Thoracic aorta (tissue), 2 donors: ENCODE measurements around the gene DYNLL1. TPM values are rescaled to one million over a fixed set of nuclear protein-coding genes. Genes with fewer than 3 reads are reported as not detected.
"Not testable (repeated sequence)": the region's sequence is repeated elsewhere in the genome, so short reads cannot be mapped to it uniquely, and the experiment has no call there.

Experiments used
- ATAC-seq: fragments of 150-250 bp; one replicate; pipeline ENCODE4 v1.8.0; 2017; ENCODE audit warnings: low read depth; ENCODE audit not compliant: insufficient number of reproducible peaks, low FRiP score
- DNase-seq: peaks from one replicate; pipeline ENCODE4 v3.0.0-alpha.2; 2020; ENCODE audit warnings: low spot score
- H3K27ac ChIP-seq, 2 donors: fragments of 200-600 bp; sonication (generic); 1 replicate in 1 of 2; 2 replicates in 1 of 2; pipeline ENCODE4 v1.5.1; 2016; ENCODE audit warnings: mild to moderate bottlenecking in 2 of 2, moderate library complexity in 2 of 2
- H3K27me3 ChIP-seq: fragments of 200-600 bp; sonication (generic); replicated peaks from 2 replicates; pipeline ENCODE4 v1.6.0; 2016; ENCODE audit warnings: mild to moderate bottlenecking; ENCODE audit not compliant: insufficient read depth
- H3K36me3 ChIP-seq: fragments of 200-600 bp; sonication (generic); one replicate; pipeline ENCODE4 v1.5.1; 2016
- H3K4me1 ChIP-seq, 2 donors: fragments of 200-600 bp; sonication (generic); 1 replicate in 1 of 2; 2 replicates in 1 of 2; pipeline versions ENCODE4 v1.5.1 to v1.6.0; 2016; ENCODE audit warnings: low read depth in 2 of 2, mild to moderate bottlenecking in 1 of 2; ENCODE audit not compliant: control insufficient read depth in 1 of 2
- H3K4me3 ChIP-seq: fragments of 200-600 bp; sonication (generic); 2 replicates; pipeline ENCODE4 v1.5.1; 2016; ENCODE audit warnings: mild to moderate bottlenecking
- H3K9me3 ChIP-seq: fragments of 200-600 bp; sonication (generic); 2 replicates; pipeline ENCODE4 v1.5.1; 2016
- total RNA-seq, 2 donors: library from RNA; depleted of rRNA; stranded (reverse); fragments of >200 nt; gene quantifications; one replicate each; pipeline versions ENCODE4 v1.1.0 to v1.2.3, GENCODE V29; 2016
- TF ChIP-seq, protein P1 (sequence below): fragments of 200-600 bp; sonication (generic); IDR thresholded peaks from one replicate; pipeline ENCODE4 v1.5.1; 2019; ENCODE audit warnings: antibody characterized with exemption

Gene DYNLL1
- 100 to 1,000 TPM; 167 to 199 TPM for total RNA-seq

DNA sequence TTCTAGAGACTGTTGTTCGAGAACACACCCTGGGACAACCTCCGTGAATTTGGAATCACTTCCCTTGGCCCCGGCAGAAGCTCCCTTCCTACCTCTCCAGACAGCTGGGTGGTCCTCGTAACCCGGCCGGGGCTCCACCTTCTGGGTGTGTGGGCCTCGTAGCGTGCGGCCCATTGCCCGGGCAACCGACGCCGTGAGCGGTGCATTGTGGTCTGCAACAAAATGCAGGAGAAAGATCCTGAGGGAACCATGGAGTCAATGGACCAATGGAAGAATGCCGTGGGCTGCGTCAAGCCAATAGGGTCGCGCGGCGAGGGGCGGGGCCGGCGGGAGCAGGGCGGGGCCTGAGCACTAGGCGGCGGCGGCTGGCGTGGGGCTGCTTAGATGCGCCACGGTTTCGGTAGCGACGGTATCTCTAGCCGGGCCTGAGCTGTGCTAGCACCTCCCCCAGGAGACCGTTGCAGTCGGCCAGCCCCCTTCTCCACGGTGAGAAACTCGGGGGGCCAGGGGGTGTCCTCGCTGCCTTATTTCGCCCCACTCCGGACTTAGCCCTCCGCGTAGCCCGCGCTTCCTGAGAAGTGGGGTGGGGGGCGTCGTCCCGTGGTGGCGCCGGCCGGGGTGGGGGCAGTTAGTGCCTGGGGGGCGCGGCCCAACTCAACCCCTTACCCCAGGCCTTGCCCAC lies at the start of gene DYNLL1:
DYNLL1 (plus strand) TSS at position 383 of the 682 bp plus-strand sequence. CDS start 309 bp downstream, outside the sequence.
- TF ChIP-seq, protein P1, sequence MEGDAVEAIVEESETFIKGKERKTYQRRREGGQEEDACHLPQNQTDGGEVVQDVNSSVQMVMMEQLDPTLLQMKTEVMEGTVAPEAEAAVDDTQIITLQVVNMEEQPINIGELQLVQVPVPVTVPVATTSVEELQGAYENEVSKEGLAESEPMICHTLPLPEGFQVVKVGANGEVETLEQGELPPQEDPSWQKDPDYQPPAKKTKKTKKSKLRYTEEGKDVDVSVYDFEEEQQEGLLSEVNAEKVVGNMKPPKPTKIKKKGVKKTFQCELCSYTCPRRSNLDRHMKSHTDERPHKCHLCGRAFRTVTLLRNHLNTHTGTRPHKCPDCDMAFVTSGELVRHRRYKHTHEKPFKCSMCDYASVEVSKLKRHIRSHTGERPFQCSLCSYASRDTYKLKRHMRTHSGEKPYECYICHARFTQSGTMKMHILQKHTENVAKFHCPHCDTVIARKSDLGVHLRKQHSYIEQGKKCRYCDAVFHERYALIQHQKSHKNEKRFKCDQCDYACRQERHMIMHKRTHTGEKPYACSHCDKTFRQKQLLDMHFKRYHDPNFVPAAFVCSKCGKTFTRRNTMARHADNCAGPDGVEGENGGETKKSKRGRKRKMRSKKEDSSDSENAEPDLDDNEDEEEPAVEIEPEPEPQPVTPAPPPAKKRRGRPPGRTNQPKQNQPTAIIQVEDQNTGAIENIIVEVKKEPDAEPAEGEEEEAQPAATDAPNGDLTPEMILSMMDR: peak; percentile 10
- H3K27me3 ChIP-seq: no peaks in the 10 kb centered on the region
- peaks cover 3% of the 10 kb centered on the region for H3K36me3 ChIP-seq
- ATAC-seq (peak; percentile 98), DNase-seq (peak; percentile 88)
- H3K4me3 ChIP-seq: peak within 1 kb of the TSS; percentile 90
- H3K9me3 ChIP-seq: no peaks in the 10 kb centered on the region
- peaks cover 6 to 38% of the 10 kb centered on the region in 2 donors for H3K4me1 ChIP-seq
- H3K27ac ChIP-seq: peak within 1 kb of the TSS; percentile 74 to 93

DNA sequence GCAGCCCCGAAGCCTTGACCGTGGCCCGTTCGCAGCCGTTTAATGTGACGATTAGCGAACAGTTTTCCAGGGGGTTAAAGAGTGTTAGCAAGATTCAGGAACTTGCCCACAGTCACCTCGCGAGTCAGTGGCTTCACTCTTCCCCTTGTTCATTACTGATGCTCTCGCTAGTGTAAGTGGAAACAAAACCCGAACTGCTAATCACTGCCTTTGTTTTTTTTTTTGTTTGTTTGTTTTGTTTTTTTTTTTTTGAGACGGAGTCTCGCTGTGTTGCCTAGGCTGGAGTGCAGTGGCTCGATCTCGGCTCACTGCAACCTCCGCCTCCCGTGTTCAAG lies 49.1 kb upstream of the DYNLL1 start:
- not testable (repeated sequence) for ATAC-seq, DNase-seq, H3K36me3 ChIP-seq, H3K9me3 ChIP-seq, H3K27me3 ChIP-seq
- Histone ChIP-seq H3K27ac (peak overlapping the region; percentile 84 to 88), H3K4me1 (peaks cover 17 to 24% of the 10 kb centered on the region in 2 donors), H3K4me3 (peak overlapping the region; percentile 79)

DNA sequence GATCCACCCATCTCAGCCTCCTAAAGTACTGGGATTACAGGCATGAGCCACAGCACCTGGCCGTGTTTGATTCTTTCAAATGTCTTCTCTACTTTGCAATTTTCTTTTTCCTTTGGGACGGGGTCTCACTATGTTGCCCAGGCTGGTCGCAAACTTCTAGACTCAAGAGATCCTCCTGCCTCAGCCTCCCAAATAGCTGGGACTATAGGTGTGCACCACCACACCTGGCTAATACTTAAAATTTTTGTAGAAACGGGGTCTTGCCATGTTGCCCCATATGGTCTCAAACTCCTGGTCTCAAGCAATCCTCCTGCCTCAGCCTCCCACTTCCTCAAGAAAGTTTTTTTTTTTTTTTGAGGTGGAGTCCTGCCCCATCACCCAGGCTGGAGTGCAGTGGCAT lies 47.9 kb upstream of the DYNLL1 start:
- Histone ChIP-seq H3K27me3 (no peaks in the 10 kb centered on the region), H3K4me1 (peaks cover 17 to 24% of the 10 kb centered on the region in 2 donors), H3K27ac (no peak overlapping the region), H3K4me3 (no peak overlapping the region), H3K9me3 (no peaks in the 10 kb centered on the region), H3K36me3 (peaks cover 8% of the 10 kb centered on the region)
- no peak for DNase-seq
- TF ChIP-seq, protein P1: no peak
- no peak for ATAC-seq

DNA sequence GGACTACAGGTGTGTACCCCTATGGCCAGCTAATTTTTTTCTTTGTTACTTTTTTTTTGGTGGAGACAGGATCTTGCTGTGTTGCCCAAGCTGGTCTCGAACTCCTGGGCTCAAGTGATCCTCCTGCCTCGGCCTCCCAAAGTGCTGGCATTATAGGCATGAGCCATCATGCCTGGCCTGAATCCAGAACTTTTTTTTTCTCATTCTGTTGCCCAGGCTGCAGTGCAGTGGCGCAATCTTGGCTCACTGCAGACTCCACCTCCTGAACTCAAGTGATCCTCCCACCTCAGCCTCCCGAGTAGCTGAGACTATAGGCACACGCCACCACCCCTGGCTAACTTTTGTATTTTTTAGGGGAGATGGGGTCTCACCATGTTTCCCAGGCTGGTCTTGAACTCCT lies 43.4 kb upstream of the DYNLL1 start:
- DNase-seq, H3K27me3 ChIP-seq, ATAC-seq, H3K27ac ChIP-seq, H3K9me3 ChIP-seq, H3K4me1 ChIP-seq, H3K4me3 ChIP-seq: not testable (repeated sequence)
- peaks cover 16% of the 10 kb centered on the region for H3K36me3 ChIP-seq

DNA sequence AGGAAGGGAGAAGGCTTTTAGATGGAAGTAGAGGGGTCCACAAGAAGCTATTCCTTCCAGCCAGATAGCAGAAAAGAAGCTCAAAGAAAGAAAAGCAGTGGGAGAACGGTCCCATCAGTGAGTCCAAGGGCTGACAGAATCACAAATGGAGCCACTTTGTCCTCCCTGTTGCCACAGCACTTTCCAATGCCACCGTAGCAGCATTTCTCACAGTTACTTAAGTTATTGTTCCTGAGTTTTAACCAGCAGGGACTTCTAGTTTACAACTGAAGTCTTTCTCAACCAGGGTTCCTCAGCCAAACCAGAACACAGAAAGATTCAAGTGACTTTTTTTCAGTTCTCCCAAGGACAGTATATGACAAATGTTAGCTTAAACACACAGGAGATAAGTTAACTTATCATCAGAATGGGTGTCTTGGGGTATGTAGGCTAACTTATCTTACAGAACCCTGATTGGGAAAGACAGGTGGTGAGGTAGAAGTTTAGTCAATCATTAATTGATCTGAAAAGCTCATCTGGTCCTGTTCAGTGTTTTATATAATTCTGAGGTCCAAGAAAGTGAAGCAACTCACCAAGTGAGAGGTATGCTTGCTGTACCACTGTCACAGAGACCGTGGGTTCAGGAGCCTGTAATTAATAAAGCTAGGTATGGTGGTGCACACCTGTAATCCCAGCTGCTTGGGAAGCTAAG lies 42.7 kb upstream of the DYNLL1 start:
- Histone ChIP-seq H3K4me3 (no peak overlapping the region), H3K27me3 (no peaks in the 10 kb centered on the region), H3K36me3 (peaks cover 19% of the 10 kb centered on the region), H3K27ac (no peak overlapping the region), H3K9me3 (no peaks in the 10 kb centered on the region), H3K4me1 (no peaks in the 10 kb centered on the region)
- TF ChIP-seq, protein P1: no peak
- ATAC-seq (no peak), DNase-seq (no peak)

DNA sequence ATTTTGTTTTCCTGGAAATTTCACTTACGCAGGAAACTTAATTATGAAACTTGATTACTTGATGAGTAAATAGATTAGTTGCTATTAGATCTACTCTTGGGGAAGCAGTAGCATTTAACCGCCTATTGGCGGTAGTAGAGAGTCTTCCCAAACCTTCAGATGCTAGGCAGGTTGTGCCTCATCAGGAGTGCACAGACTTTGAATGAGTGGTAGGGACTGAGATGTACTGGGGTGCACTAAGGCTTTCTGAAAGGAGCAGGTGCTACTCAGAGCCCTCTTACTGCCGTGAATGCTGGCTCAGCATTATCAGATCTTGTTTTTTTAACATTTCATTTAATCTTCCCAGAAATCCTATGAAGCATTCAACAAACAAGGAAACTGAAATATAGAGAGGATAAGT lies 41.9 kb upstream of the DYNLL1 start:
- DNase-seq (no peak), ATAC-seq (no peak)
- H3K27ac ChIP-seq: no peak overlapping the region
- no peaks in the 10 kb centered on the region for H3K4me1 ChIP-seq
- TF ChIP-seq, protein P1: peak; percentile 37
- H3K27me3 ChIP-seq: no peaks in the 10 kb centered on the region
- no peaks in the 10 kb centered on the region for H3K9me3 ChIP-seq
- no peak overlapping the region for H3K4me3 ChIP-seq
- peaks cover 26% of the 10 kb centered on the region for H3K36me3 ChIP-seq
